ENCODE data around the gene MACROD2. TPM values are rescaled to one million over a fixed set of nuclear protein-coding genes. Genes with fewer than 3 reads are reported as not detected.

Gene MACROD2
- total RNA-seq, 2 donors from 2014 or later: 0.95 to 4.2 TPM

GRCh38 chr20:14801591-14802325, 806.4 kb downstream of the MACROD2 start:
- ATAC-seq (ENCODE audit: insufficient number of reproducible peaks, low FRiP score, low read depth): no peak
- Histone ChIP-seq H3K36me3 (no peaks in the 10 kb centered on the region), H3K4me1 (ENCODE audit: control insufficient read depth in 1 of 2, low read depth in 2 of 2) (no peaks in the 10 kb centered on the region), H3K4me3 (no peak overlapping the region), H3K9me3 (no peaks in the 10 kb centered on the region), H3K27me3 (replicated peaks; ENCODE audit: insufficient read depth) (no peaks in the 10 kb centered on the region), H3K27ac (no peak overlapping the region)
- DNase-seq (ENCODE audit: low spot score): no peak
- no peak for TF ChIP-seq CTCF (IDR thresholded peaks at IDR 0.05)

- no peak overlapping the region for H3K27ac ChIP-seq
- H3K36me3 ChIP-seq: no peaks in the 10 kb centered on the region
- ATAC-seq (ENCODE audit: insufficient number of reproducible peaks, low FRiP score, low read depth) (no peak), DNase-seq (ENCODE audit: low spot score) (no peak)
- H3K27me3 ChIP-seq (replicated peaks; ENCODE audit: insufficient read depth): no peaks in the 10 kb centered on the region
- no peak for TF ChIP-seq CTCF (IDR thresholded peaks at IDR 0.05)
- peaks cover 10% of the 10 kb centered on the region for H3K9me3 ChIP-seq
- no peak overlapping the region for H3K4me3 ChIP-seq
- no peaks in the 10 kb centered on the region for H3K4me1 ChIP-seq (ENCODE audit: control insufficient read depth in 1 of 2, low read depth in 2 of 2)
Measured at GRCh38 chr20:14807224-14807623, 811.9 kb downstream of the MACROD2 start.

- H3K4me1 ChIP-seq (ENCODE audit: control insufficient read depth in 1 of 2, low read depth in 2 of 2): no peaks in the 10 kb centered on the region
- no peak for TF ChIP-seq CTCF (IDR thresholded peaks at IDR 0.05)
- ATAC-seq (ENCODE audit: insufficient number of reproducible peaks, low FRiP score, low read depth): no peak
Measured at GRCh38 chr20:14815340-14815739, 820.0 kb downstream of the MACROD2 start.

GRCh38 chr20:14816471-14816870, 821.2 kb downstream of the MACROD2 start:
- Histone ChIP-seq H3K9me3 (no peaks in the 10 kb centered on the region), H3K4me1 (ENCODE audit: control insufficient read depth in 1 of 2, low read depth in 2 of 2) (peaks cover 0 to 6% of the 10 kb centered on the region in 2 donors), H3K4me3 (no peak overlapping the region), H3K27ac (no peak overlapping the region), H3K36me3 (no peaks in the 10 kb centered on the region), H3K27me3 (replicated peaks; ENCODE audit: insufficient read depth) (no peaks in the 10 kb centered on the region)
- ATAC-seq (ENCODE audit: insufficient number of reproducible peaks, low FRiP score, low read depth): no peak
- TF ChIP-seq CTCF (IDR thresholded peaks at IDR 0.05): no peak
- no peak for DNase-seq (ENCODE audit: low spot score)

More at GRCh38 chr20:14815340-14815739, 820.0 kb downstream of the MACROD2 start:
- Histone ChIP-seq H3K4me3 (no peak overlapping the region), H3K36me3 (no peaks in the 10 kb centered on the region), H3K27ac (no peak overlapping the region), H3K9me3 (no peaks in the 10 kb centered on the region), H3K27me3 (replicated peaks; ENCODE audit: insufficient read depth) (no peaks in the 10 kb centered on the region)
- DNase-seq (ENCODE audit: low spot score): no peak

GRCh38 chr20:14817101-14817500, 821.8 kb downstream of the MACROD2 start:
- Histone ChIP-seq H3K4me3 (no peak overlapping the region), H3K36me3 (no peaks in the 10 kb centered on the region), H3K27ac (no peak overlapping the region), H3K4me1 (ENCODE audit: control insufficient read depth in 1 of 2, low read depth in 2 of 2) (peaks cover 0 to 6% of the 10 kb centered on the region in 2 donors), H3K27me3 (replicated peaks; ENCODE audit: insufficient read depth) (no peaks in the 10 kb centered on the region), H3K9me3 (no peaks in the 10 kb centered on the region)
- DNase-seq (ENCODE audit: low spot score) (no peak), ATAC-seq (ENCODE audit: insufficient number of reproducible peaks, low FRiP score, low read depth) (no peak)
- no peak for TF ChIP-seq CTCF (IDR thresholded peaks at IDR 0.05)
